Ectodermal cell (in vitro differentiated cells): ENCODE data around the gene PRG2.

Experiments used
- H3K27ac ChIP-seq: 2 replicates; pipeline ENCODE4 v1.7.0; 2013; ENCODE audit warnings: mild to moderate bottlenecking, low read depth, low read length; ENCODE audit not compliant: insufficient read depth, poor library complexity, severe bottlenecking
- H3K27me3 ChIP-seq: 2 replicates; pipeline ENCODE4 v1.7.0; 2013; ENCODE audit warnings: mild to moderate bottlenecking, low read length; ENCODE audit not compliant: insufficient read depth, control insufficient read depth, poor library complexity, severe bottlenecking
- H3K36me3 ChIP-seq: one replicate; pipeline ENCODE4 v1.7.0; 2013; ENCODE audit warnings: low read length; ENCODE audit not compliant: control insufficient read depth, insufficient read depth
- H3K4me1 ChIP-seq: one replicate; pipeline ENCODE4 v1.7.0; 2013; ENCODE audit warnings: low read length; ENCODE audit not compliant: control insufficient read depth, insufficient read depth
- H3K4me3 ChIP-seq: 2 replicates; pipeline ENCODE4 v1.7.0; 2013; ENCODE audit warnings: low read depth, low read length, control low read depth; ENCODE audit not compliant: insufficient read depth
- H3K9me3 ChIP-seq: 2 replicates; pipeline ENCODE4 v1.7.0; 2013; ENCODE audit warnings: mild to moderate bottlenecking, low read length, moderate library complexity; ENCODE audit not compliant: control insufficient read depth
- WGBS, 2 experiments: methylation state at CpG; one replicate each; pipeline ENCODE4 v1.1.7; 2013; ENCODE audit warnings: missing lambda C conversion rate in 2 of 2; 5-methylcytosine and 5-hydroxymethylcytosine counted together

Gene PRG2

GRCh38 chr11:57386178-57386940 lies 4.1 kb downstream of the PRG2 start:
- H3K27me3 ChIP-seq, result peaks cover 7% of the 10 kb centered on the region
- H3K4me1 ChIP-seq, result no peaks in the 10 kb centered on the region
- no peaks in the 10 kb centered on the region for H3K9me3 ChIP-seq
- H3K36me3 ChIP-seq, result no peaks in the 10 kb centered on the region
- H3K4me3 ChIP-seq, result no peak overlapping the region
- WGBS, 2 experiments, result 84% methylated on average over 4 to 5 of the region's 5 CpGs
- H3K27ac ChIP-seq, result no peak overlapping the region

- no peak within 1 kb of the TSS for H3K27ac ChIP-seq
- H3K4me1 ChIP-seq, result no peaks in the 10 kb centered on the region
- H3K9me3 ChIP-seq, result no peaks in the 10 kb centered on the region
- H3K4me3 ChIP-seq, result no peak within 1 kb of the TSS
- 73 to 76% methylated on average over 2 of the region's 2 CpGs for WGBS, 2 experiments
- no peaks in the 10 kb centered on the region for H3K36me3 ChIP-seq
- peaks cover 4% of the 10 kb centered on the region for H3K27me3 ChIP-seq
Measured at GRCh38 chr11:57380975-57381374, 9.5 kb downstream of the PRG2 start, which contains the start of gene PRG3. Gene PRG3, minus strand, starts transcription at chr11:57381150. Its CDS starts 442 bp downstream, at chr11:57380708.

GRCh38 chr11:57379732-57380131 lies 10.7 kb downstream of the PRG2 start:
- Histone ChIP-seq H3K27me3 (peaks cover 4% of the 10 kb centered on the region), H3K4me3 (no peak overlapping the region), H3K9me3 (no peaks in the 10 kb centered on the region), H3K36me3 (no peaks in the 10 kb centered on the region), H3K27ac (no peak overlapping the region), H3K4me1 (no peaks in the 10 kb centered on the region)
- 32 to 37% methylated on average over 10 of the region's 10 CpGs for WGBS, 2 experiments

GRCh38 chr11:57378186-57378585 lies 12.3 kb downstream of the PRG2 start:
- Histone ChIP-seq H3K27me3 (peaks cover 4% of the 10 kb centered on the region), H3K4me1 (no peaks in the 10 kb centered on the region), H3K27ac (no peak overlapping the region), H3K36me3 (no peaks in the 10 kb centered on the region), H3K9me3 (no peaks in the 10 kb centered on the region), H3K4me3 (no peak overlapping the region)

- WGBS, 2 experiments, result 74 to 84% methylated on average over 5 of the region's 5 CpGs
- peaks cover 4% of the 10 kb centered on the region for H3K27me3 ChIP-seq
Measured at GRCh38 chr11:57377107-57377506, 13.3 kb downstream of the PRG2 start.

GRCh38 chr11:57376095-57377090 lies 14.1 kb downstream of the PRG2 start:
- no peaks in the 10 kb centered on the region for H3K4me1 ChIP-seq
- H3K27me3 ChIP-seq, result peaks cover 4% of the 10 kb centered on the region
- H3K9me3 ChIP-seq, result no peaks in the 10 kb centered on the region
- H3K36me3 ChIP-seq, result no peaks in the 10 kb centered on the region
- H3K27ac ChIP-seq, result no peak overlapping the region
- no peak overlapping the region for H3K4me3 ChIP-seq
- WGBS, 2 experiments, result 72 to 78% methylated on average over 25 of the region's 26 CpGs

More at GRCh38 chr11:57377107-57377506, 13.3 kb downstream of the PRG2 start:
- H3K4me3 ChIP-seq, result no peak overlapping the region
- no peaks in the 10 kb centered on the region for H3K9me3 ChIP-seq
- H3K27ac ChIP-seq, result no peak overlapping the region
- H3K4me1 ChIP-seq, result no peaks in the 10 kb centered on the region
- H3K36me3 ChIP-seq, result no peaks in the 10 kb centered on the region

- Histone ChIP-seq H3K36me3 (no peaks in the 10 kb centered on the region), H3K4me1 (no peaks in the 10 kb centered on the region), H3K27ac (no peak overlapping the region), H3K9me3 (no peaks in the 10 kb centered on the region), H3K4me3 (no peak overlapping the region), H3K27me3 (peaks cover 4% of the 10 kb centered on the region)
- 88 to 89% methylated on average over 2 of the region's 2 CpGs for WGBS, 2 experiments
Measured at GRCh38 chr11:57375490-57375889, 15.0 kb downstream of the PRG2 start.

GRCh38 chr11:57374966-57375365 lies 15.5 kb downstream of the PRG2 start:
- Histone ChIP-seq H3K36me3 (no peaks in the 10 kb centered on the region), H3K4me1 (no peaks in the 10 kb centered on the region), H3K9me3 (no peaks in the 10 kb centered on the region), H3K27ac (no peak overlapping the region), H3K27me3 (peaks cover 4% of the 10 kb centered on the region), H3K4me3 (no peak overlapping the region)
- 92 to 95% methylated on average over 3 of the region's 3 CpGs for WGBS, 2 experiments

- Histone ChIP-seq H3K4me3 (no peak overlapping the region), H3K36me3 (no peaks in the 10 kb centered on the region), H3K27me3 (no peaks in the 10 kb centered on the region), H3K4me1 (no peaks in the 10 kb centered on the region), H3K27ac (no peak overlapping the region), H3K9me3 (no peaks in the 10 kb centered on the region)
- 81 to 87% methylated on average over 3 of the region's 3 CpGs for whole genome bisulfite sequencing, 2 experiments
Measured at GRCh38 chr11:57373146-57373545, 17.3 kb downstream of the PRG2 start.

- no peak overlapping the region for H3K27ac ChIP-seq
- no peaks in the 10 kb centered on the region for H3K27me3 ChIP-seq
- H3K36me3 ChIP-seq, result no peaks in the 10 kb centered on the region
- peaks cover 4% of the 10 kb centered on the region for H3K4me1 ChIP-seq
- no peak overlapping the region for H3K4me3 ChIP-seq
- no peaks in the 10 kb centered on the region for H3K9me3 ChIP-seq
Measured at GRCh38 chr11:57370941-57371340, 19.5 kb downstream of the PRG2 start.
